Astrocyte of the spinal cord (primary cell): ENCODE measurements around the gene CCT7.
A peak's percentile ranks its signal among the peaks of the same experiment; 100 is the strongest.

Source experiments
- DNase-seq: peaks from one replicate; pipeline ENCODE4 v3.0.0; 2011; ENCODE audit warnings: low read depth, low spot score
- H3K4me3 ChIP-seq: 2 replicates; pipeline ENCODE4 v1.5.1; 2011; ENCODE audit warnings: low read depth, mild to moderate bottlenecking, low read length, moderate library complexity
- in situ Hi-C: cut with HindIII; loops from 2 replicates; pipeline ENCODE4 v1.10.0; 2017; ENCODE audit warnings: low sequenced_read_pairs
- TF ChIP-seq, protein P1 (sequence below): IDR thresholded peaks from 2 replicates; pipeline ENCODE4 v1.5.1; 2012; ENCODE audit warnings: low read depth, mild to moderate bottlenecking, low read length, inconsistent platforms

Gene CCT7

DNA sequence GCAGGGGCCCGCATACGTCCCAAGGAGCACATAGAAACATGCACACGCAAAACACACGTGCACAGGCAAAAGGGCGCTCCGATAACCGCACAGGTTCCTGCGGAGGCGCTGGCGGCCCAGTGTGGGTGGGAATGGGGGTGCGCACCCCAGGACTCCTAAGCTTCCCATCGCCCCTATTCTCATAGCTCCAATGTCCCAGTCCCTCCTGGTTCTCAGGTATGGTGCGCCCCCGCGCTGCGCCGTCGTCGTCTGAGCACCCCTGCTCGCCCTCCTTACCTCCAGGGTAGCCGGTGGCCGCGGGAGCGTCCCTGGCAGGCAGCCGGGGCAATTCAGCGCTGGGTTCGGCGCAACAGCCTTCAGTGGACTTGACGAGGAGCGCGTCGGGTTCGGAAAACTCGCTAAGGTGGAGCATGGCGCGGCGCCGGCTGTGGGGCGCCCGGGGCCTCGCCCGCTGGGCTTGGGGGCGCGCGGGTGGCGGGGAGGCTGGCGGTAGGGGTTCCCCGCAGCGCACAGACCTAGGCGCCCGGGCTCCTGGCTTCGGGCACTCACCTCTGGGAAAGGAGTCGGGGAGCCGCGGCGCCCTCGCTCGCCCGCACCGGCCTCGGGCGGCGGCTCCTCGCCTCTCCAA, 58.9 kb downstream of the CCT7 start:
- in situ Hi-C loops, result no loop called here
- no peak for DNase-seq
- H3K4me3 ChIP-seq, result peak overlapping the region; percentile 29
- TF ChIP-seq, protein P1, sequence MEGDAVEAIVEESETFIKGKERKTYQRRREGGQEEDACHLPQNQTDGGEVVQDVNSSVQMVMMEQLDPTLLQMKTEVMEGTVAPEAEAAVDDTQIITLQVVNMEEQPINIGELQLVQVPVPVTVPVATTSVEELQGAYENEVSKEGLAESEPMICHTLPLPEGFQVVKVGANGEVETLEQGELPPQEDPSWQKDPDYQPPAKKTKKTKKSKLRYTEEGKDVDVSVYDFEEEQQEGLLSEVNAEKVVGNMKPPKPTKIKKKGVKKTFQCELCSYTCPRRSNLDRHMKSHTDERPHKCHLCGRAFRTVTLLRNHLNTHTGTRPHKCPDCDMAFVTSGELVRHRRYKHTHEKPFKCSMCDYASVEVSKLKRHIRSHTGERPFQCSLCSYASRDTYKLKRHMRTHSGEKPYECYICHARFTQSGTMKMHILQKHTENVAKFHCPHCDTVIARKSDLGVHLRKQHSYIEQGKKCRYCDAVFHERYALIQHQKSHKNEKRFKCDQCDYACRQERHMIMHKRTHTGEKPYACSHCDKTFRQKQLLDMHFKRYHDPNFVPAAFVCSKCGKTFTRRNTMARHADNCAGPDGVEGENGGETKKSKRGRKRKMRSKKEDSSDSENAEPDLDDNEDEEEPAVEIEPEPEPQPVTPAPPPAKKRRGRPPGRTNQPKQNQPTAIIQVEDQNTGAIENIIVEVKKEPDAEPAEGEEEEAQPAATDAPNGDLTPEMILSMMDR, result no peak

DNA sequence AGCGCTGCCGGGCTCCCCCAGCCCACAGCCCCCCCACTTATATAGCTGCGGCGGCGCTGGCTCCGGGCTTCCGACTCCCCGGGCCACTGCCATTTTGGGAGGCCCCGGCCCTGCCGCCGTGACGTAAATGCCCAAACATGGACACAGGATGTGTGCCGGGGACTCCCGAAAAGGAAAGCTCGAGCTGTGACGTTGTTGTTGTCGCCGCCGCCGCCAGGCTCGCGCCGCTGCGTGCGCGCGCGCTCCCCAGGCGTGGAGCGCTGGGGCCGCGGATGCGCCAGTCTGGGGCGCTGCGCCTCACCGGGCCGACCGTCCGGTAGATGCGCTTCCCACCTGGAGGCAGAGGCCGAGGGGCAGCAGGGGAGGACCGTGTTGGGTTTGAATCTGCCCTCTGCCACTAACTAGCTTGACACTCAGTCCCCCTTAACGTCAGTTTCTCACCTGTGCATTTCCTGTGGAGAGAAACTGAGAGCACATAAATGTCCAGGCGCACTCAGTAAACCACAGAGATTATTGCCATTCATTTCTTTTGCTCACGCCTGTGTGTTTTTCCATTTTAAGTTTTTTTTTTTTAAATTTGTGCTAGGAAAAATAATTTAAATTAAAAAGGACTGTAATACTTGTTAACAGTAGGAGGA, 59.5 kb downstream of the CCT7 start, which contains the start of gene EGR4:
Gene EGR4, minus strand, starts transcription at position 15 of the 638 bp plus-strand sequence. CDS start 231 bp downstream, outside the sequence.
- in situ Hi-C loops, result no loop called here
- TF ChIP-seq, protein P1, result no peak
- DNase-seq, result peak; percentile 35
- H3K4me3 ChIP-seq, result peak within 1 kb of the TSS; percentile 29

DNA sequence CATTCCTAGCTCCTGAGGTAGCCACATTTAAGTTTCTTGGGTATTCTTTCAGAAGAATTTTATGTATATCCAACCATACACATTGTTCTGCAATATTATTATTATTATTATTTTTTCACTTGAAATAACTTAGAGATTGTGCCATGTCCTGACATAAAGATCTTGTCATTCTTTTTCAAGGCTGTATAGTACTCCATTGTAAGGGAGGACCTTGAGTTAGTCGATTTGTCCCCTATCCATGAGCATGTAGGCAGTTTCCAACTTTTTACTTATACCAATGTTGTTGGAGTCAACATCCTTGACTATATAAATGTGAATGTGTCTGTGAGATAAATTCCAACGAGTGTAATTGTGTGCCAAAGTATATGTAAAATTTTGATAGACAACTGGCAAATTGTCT, 60.1 kb downstream of the CCT7 start:
- in situ Hi-C loops, result no loop called here
- TF ChIP-seq, protein P1, result no peak
- H3K4me3 ChIP-seq, result no peak overlapping the region

DNA sequence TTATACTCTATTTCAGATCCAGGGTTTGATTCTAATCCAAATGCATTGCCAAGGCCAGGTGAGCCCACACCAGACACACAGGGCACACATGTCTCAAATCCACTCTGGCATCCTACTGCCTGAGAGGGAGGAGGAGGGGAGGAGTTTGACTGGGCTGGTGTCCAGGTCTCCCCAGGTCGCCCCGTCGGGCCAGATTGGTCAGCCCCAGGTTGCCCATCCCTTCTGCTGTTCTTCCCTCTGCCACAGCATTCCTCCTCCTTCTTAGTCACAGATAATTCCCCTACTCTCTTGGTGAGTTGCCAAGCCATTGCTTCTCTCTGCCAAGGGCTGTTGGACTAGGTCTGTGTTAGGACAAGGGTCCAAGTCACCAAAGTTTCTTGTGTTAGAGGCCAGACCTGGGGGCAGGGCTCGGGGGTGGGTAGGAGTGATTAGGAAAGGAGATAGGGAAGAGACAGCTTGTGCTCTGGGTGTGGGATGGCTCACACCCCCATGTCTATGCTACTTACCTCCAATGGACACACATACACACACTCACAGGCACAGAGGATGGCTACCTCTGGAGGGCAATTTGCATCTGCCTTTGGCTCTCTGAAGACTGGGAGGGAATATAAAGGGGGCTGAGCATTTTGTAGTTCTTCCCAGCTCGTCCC, 61.8 kb downstream of the CCT7 start:
- TF ChIP-seq, protein P1, result no peak
- no peak overlapping the region for H3K4me3 ChIP-seq
- no peak for DNase-seq
- in situ Hi-C loops, result no loop called here

More for the DNA sequence above, 60.1 kb downstream of the CCT7 start:
- no peak for DNase-seq

DNA sequence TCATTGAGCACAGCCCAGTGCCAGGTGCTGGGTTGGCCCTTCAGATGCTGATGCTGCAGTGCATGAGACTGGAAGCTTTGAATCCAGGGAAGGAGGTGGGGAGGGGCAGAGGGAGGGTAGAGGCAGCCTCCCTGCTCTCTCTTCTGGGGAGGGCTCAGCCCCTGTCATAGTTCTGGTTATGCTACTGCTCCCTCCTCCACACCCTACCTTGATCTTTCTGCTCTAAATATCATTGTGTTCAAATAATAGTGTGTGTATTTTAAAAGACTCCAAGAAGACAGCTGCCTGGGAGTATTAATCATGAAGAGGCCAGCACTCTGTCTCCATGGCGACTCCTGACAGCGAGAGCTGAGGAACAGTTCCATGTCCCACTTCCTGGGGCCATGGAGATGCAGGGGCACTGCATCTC, 63.0 kb downstream of the CCT7 start:
- no peak for DNase-seq
- in situ Hi-C loops, result no loop called here

DNA sequence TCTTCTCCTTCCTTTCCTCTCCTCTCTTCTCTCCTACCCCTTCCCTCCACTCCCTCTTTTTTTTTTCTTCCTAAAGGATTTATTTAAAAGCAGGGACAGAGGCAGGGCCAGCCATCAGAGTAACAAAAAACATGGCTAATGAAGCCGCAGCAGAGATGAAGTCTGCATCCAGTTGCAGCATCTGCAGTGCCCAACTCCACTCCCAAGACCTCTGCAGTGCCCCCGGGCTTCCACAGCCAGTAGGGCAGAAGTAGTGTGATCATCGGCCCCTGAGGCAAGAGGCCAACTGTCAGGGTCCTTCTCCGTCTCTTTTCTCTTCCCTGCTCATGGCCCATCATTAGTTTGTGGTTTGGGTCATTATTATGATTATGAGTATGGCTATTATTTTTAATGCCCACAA, 63.5 kb downstream of the CCT7 start:
- TF ChIP-seq, protein P1, result no peak
- DNase-seq, result no peak
- H3K4me3 ChIP-seq, result no peak overlapping the region
- in situ Hi-C loops, result no loop called here

More for the DNA sequence above, 63.0 kb downstream of the CCT7 start:
- H3K4me3 ChIP-seq, result no peak overlapping the region
- TF ChIP-seq, protein P1, result no peak
